IPS-20b (cell line): ENCODE results near the gene ST6GALNAC4.
A peak's percentile ranks its signal among the peaks of the same experiment; 100 is the strongest.

ENCODE experiments used
- H3K27ac ChIP-seq: one replicate; pipeline ENCODE4 v1.5.1; 2013; ENCODE audit warnings: low read length
- H3K27me3 ChIP-seq: 2 replicates; pipeline ENCODE4 v1.6.1; 2013; ENCODE audit warnings: mild to moderate bottlenecking, low read length, inconsistent platforms; ENCODE audit not compliant: insufficient read depth
- H3K36me3 ChIP-seq: 2 replicates; pipeline ENCODE4 v1.6.1; 2013; ENCODE audit warnings: low read depth, mild to moderate bottlenecking, inconsistent platforms, low read length, moderate library complexity; ENCODE audit not compliant: insufficient read depth
- H3K4me1 ChIP-seq: 2 replicates; pipeline ENCODE4 v1.6.1; 2013; ENCODE audit warnings: mild to moderate bottlenecking, control low read depth, inconsistent platforms, low read length, moderate library complexity; ENCODE audit not compliant: insufficient read depth
- H3K4me3 ChIP-seq: 2 replicates; pipeline ENCODE4 v1.5.1; 2013; ENCODE audit warnings: mild to moderate bottlenecking, low read length, inconsistent platforms
- H3K9ac ChIP-seq: 2 replicates; pipeline ENCODE4 v1.6.1; 2013; ENCODE audit warnings: low read depth, mild to moderate bottlenecking, inconsistent platforms, low read length, moderate library complexity
- H3K9me3 ChIP-seq: 2 replicates; pipeline ENCODE4 v1.6.1; 2013; ENCODE audit warnings: mild to moderate bottlenecking, low read depth, low read length, inconsistent platforms; ENCODE audit not compliant: insufficient read depth

ST6GALNAC4 gene, protein sequence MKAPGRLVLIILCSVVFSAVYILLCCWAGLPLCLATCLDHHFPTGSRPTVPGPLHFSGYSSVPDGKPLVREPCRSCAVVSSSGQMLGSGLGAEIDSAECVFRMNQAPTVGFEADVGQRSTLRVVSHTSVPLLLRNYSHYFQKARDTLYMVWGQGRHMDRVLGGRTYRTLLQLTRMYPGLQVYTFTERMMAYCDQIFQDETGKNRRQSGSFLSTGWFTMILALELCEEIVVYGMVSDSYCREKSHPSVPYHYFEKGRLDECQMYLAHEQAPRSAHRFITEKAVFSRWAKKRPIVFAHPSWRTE

GRCh38 chr9:127916720-127917581 is at the start of gene ST6GALNAC4:
Gene ST6GALNAC4, minus strand, starts transcription at chr9:127917041. Its CDS starts 622 bp downstream, at chr9:127916419.
- H3K4me3 ChIP-seq: peak within 1 kb of the TSS; percentile 74
- no peak within 1 kb of the TSS for H3K27ac ChIP-seq
- peak within 1 kb of the TSS; percentile 67; the same call in 1 of the 2 replicates for H3K9ac ChIP-seq
- H3K27me3 ChIP-seq: peaks cover 17% of the 10 kb centered on the region
- H3K9me3 ChIP-seq: no peaks in the 10 kb centered on the region
- H3K36me3 ChIP-seq: 0 out of 2 replicates have a peak, but pooled peaks cover 7% of the 10 kb centered on the region
- H3K4me1 ChIP-seq: no peaks in the 10 kb centered on the region

GRCh38 chr9:127965953-127966352 is 49.1 kb upstream of the ST6GALNAC4 start:
- Histone ChIP-seq H3K27me3 (no peaks in the 10 kb centered on the region), H3K4me3 (no peak overlapping the region), H3K36me3 (no peaks in the 10 kb centered on the region), H3K27ac (peak overlapping the region; percentile 34), H3K9me3 (no peaks in the 10 kb centered on the region), H3K9ac (peak overlapping the region; percentile 59), H3K4me1 (peaks cover 15% of the 10 kb centered on the region; the same call in 1 of the 2 replicates)

DNA sequence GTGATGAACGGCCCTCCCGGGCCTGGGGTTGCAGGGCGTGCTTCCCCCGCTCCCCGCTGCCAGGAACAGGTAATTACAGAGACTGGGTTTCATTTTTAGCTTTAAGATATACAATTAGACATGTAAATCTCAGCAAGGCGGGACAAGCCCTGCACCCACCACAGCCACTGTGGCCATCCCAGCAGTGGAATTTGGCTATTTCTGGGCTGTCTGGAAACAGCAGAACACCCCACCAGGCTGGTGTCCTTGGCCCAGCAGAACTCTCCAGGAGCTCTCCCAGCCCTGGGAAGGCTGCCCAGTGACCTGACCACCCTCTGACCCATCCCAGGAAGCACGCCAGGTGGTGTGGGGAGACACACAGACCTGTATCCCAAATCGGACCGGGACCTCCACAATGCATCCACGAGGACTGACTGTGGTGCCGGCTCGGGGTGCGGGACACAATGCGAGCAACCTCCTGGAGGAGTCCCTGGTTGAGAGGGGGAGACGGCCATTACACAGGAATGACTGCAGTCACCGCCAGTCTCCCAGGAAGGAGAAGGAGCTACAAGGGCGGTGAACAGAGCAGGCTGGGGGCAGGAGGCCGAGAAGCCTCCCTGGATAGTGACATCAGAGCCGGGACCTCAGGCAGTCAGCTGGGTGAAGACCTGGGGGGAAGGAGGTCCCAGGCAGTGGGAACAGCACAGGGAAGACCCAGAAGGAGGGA is 46.7 kb upstream of the ST6GALNAC4 start:
- no peaks in the 10 kb centered on the region for H3K9me3 ChIP-seq
- H3K27ac ChIP-seq: no peak overlapping the region
- no peak overlapping the region for H3K4me3 ChIP-seq
- H3K9ac ChIP-seq: no peak overlapping the region
- no peaks in the 10 kb centered on the region for H3K36me3 ChIP-seq
- peaks cover 13% of the 10 kb centered on the region; the same call in 1 of the 2 replicates for H3K4me1 ChIP-seq
- H3K27me3 ChIP-seq: no peaks in the 10 kb centered on the region

- no peak overlapping the region for H3K9ac ChIP-seq
- H3K36me3 ChIP-seq: no peaks in the 10 kb centered on the region
- H3K4me1 ChIP-seq: peaks cover 13% of the 10 kb centered on the region; the same call in 1 of the 2 replicates
- no peaks in the 10 kb centered on the region for H3K9me3 ChIP-seq
- H3K4me3 ChIP-seq: no peak overlapping the region
- no peak overlapping the region for H3K27ac ChIP-seq
- H3K27me3 ChIP-seq: no peaks in the 10 kb centered on the region
These were observed 46.2 kb upstream of the ST6GALNAC4 start for GRCh38 chr9:127963041-127963358.

- no peak overlapping the region for H3K9ac ChIP-seq
- no peaks in the 10 kb centered on the region for H3K9me3 ChIP-seq
- H3K27me3 ChIP-seq: no peaks in the 10 kb centered on the region
- no peak overlapping the region for H3K27ac ChIP-seq
- no peaks in the 10 kb centered on the region for H3K36me3 ChIP-seq
- no peak overlapping the region for H3K4me3 ChIP-seq
- H3K4me1 ChIP-seq: peaks cover 13% of the 10 kb centered on the region; the same call in 1 of the 2 replicates
These were observed 45.4 kb upstream of the ST6GALNAC4 start for GRCh38 chr9:127962278-127962677.

DNA sequence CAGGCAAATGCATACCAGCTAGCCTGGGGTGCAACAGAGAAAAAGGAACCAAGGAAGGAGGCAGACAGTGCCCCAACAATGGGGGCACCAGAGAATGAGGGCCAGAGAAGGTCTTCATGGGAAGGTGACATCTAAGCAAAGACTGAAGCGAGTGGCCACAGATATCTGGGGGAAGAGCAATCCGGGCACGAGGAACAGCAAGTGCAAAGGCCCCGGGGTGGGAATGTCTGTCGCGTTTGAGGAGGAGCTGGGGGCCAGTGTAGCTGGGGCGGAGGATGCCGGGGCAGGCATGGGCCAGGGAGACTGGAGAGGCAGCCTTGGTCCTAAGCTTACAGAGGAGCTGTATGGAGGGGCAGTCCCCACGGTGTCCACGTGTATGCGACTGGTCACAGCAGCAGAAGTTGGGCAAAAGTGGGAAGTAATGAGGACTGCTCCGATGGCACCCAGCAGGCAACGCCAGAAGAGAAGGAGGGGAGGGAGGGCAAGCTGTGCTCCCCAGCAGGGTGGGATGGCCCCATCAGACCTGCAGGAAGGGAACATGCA is 44.8 kb upstream of the ST6GALNAC4 start:
- Histone ChIP-seq H3K27ac (no peak overlapping the region), H3K9me3 (no peaks in the 10 kb centered on the region), H3K27me3 (no peaks in the 10 kb centered on the region), H3K36me3 (no peaks in the 10 kb centered on the region), H3K4me1 (peaks cover 13% of the 10 kb centered on the region; the same call in 1 of the 2 replicates), H3K4me3 (no peak overlapping the region), H3K9ac (no peak overlapping the region; the same call in 1 of the 2 replicates)

DNA sequence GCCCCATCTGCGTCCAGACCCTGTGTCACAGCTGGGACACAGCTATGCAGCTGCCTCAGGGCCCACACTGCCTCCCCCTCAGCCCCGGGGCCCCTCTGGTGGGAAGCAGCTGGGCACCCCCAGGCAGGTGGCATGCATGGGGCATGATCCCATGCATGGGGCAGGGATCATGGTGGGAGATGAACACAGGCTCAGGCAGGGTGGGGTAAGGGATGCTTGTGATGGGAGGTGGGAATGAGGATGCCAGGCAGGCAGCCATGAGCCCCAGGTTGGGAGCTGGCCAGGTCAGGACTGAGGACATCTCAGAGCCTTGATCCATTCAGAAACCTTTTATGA is 44.3 kb upstream of the ST6GALNAC4 start:
- Histone ChIP-seq H3K27ac (no peak overlapping the region), H3K9me3 (no peaks in the 10 kb centered on the region), H3K27me3 (no peaks in the 10 kb centered on the region), H3K4me1 (peaks cover 13% of the 10 kb centered on the region; the same call in 1 of the 2 replicates), H3K36me3 (no peaks in the 10 kb centered on the region), H3K9ac (no peak overlapping the region), H3K4me3 (no peak overlapping the region)

GRCh38 chr9:127960410-127961154 is 43.7 kb upstream of the ST6GALNAC4 start:
- Histone ChIP-seq H3K36me3 (no peaks in the 10 kb centered on the region), H3K27me3 (no peaks in the 10 kb centered on the region), H3K9me3 (no peaks in the 10 kb centered on the region), H3K4me1 (peaks cover 14% of the 10 kb centered on the region; the same call in 1 of the 2 replicates), H3K27ac (no peak overlapping the region), H3K9ac (no peak overlapping the region), H3K4me3 (no peak overlapping the region)

GRCh38 chr9:127959841-127960409 is 43.1 kb upstream of the ST6GALNAC4 start:
- no peaks in the 10 kb centered on the region for H3K36me3 ChIP-seq
- H3K4me1 ChIP-seq: peaks cover 11% of the 10 kb centered on the region; the same call in 1 of the 2 replicates
- H3K27ac ChIP-seq: no peak overlapping the region
- H3K9ac ChIP-seq: no peak overlapping the region
- H3K4me3 ChIP-seq: no peak overlapping the region
- no peaks in the 10 kb centered on the region for H3K9me3 ChIP-seq
- no peaks in the 10 kb centered on the region for H3K27me3 ChIP-seq

GRCh38 chr9:127959398-127959797 is 42.6 kb upstream of the ST6GALNAC4 start:
- no peaks in the 10 kb centered on the region for H3K9me3 ChIP-seq
- H3K36me3 ChIP-seq: no peaks in the 10 kb centered on the region
- H3K4me3 ChIP-seq: no peak overlapping the region
- H3K27me3 ChIP-seq: no peaks in the 10 kb centered on the region
- H3K27ac ChIP-seq: no peak overlapping the region
- no peak overlapping the region for H3K9ac ChIP-seq
- H3K4me1 ChIP-seq: peaks cover 11% of the 10 kb centered on the region; the same call in 1 of the 2 replicates
